ENCODE measurements around the gene TANGO6. TPM values are rescaled to one million over a fixed set of nuclear protein-coding genes. Genes with fewer than 3 reads are reported as not detected.

Gene TANGO6
- total RNA-seq, 5 donors from 2014 or later (not counting 1 experiment from before 2014, with no cell fraction given): 25.2 to 35.2 (median 29.0) TPM

DNA sequence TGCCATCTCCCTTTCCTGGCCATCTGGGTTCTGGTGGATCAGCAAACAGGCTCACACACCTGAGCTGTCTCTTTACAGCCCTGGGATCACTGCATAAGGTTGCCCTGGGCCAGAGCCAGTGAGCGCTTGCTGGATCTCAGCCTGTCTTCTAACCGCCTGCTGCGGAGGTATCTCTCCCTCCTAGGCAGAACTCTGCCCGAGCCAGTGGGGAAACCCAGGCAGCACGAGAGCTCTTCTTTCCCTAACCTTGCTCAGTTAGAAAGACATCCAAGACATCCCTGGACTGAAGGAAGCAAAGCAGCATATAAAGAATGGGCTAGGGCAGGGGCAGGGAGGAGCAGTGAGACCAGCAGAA lies 268.5 kb downstream of the TANGO6 start:
- Mint-ChIP-seq H3K36me3 (peaks cover 34% of the 10 kb centered on the region), H3K27me3 (peaks cover 14 to 17% of the 10 kb centered on the region in 2 donors), H3K27ac (no peak overlapping the region), H3K4me3 (no peak overlapping the region), H3K4me1 (peaks cover 12 to 15% (median 14%) of the 10 kb centered on the region in 3 donors), H3K9me3 (no peaks in the 10 kb centered on the region)
- POLR2A ChIA-PET: interaction anchor here in 1 of 2 donors (1.0 kb wide), 1 partner anchor 11 kb away, joined by 7 read pairs; no protein-coding TSS in a partner anchor
- Histone ChIP-seq H3K9me3 (no peaks in the 10 kb centered on the region), H3K27me3 (replicated peaks in 1 of 2; ENCODE audit: control insufficient read depth in 2 of 2, extremely low read depth in 1 of 2, insufficient read depth in 2 of 2, low read length in 1 of 2) (peaks cover 0 to 37% of the 10 kb centered on the region in 2 experiments), H3K36me3 (ENCODE audit: control insufficient read depth in 2 of 2, extremely low read depth in 1 of 2, insufficient read depth in 1 of 2, low read length in 1 of 2) (peaks cover 4 to 24% of the 10 kb centered on the region in 2 donors), H3K27ac (ENCODE audit: low read length) (no peak overlapping the region), H3K4me1 (ENCODE audit: control insufficient read depth in 1 of 2, extremely low read depth in 1 of 2, insufficient read depth in 2 of 2, low read length in 2 of 2) (peaks cover 7 to 21% of the 10 kb centered on the region in 2 experiments), H3K4me3 (ENCODE audit: control insufficient read depth in 1 of 2, extremely low read depth in 1 of 2, low read length in 1 of 2) (no peak overlapping the region)
- 100% methylated on average over 1 of the region's 5 CpGs for WGBS (ENCODE audit: insufficient coverage)
- ATAC-seq (replicated peaks in 1 of 4) (no peak), DNase-seq (no peak)
- CTCF ChIA-PET: interaction anchor here in 1 of 2 donors (0.6 to 0.7 kb wide), 2 partner anchors 12 to 206 kb away, joined by 3 to 5 read pairs; no protein-coding TSS in a partner anchor

DNA sequence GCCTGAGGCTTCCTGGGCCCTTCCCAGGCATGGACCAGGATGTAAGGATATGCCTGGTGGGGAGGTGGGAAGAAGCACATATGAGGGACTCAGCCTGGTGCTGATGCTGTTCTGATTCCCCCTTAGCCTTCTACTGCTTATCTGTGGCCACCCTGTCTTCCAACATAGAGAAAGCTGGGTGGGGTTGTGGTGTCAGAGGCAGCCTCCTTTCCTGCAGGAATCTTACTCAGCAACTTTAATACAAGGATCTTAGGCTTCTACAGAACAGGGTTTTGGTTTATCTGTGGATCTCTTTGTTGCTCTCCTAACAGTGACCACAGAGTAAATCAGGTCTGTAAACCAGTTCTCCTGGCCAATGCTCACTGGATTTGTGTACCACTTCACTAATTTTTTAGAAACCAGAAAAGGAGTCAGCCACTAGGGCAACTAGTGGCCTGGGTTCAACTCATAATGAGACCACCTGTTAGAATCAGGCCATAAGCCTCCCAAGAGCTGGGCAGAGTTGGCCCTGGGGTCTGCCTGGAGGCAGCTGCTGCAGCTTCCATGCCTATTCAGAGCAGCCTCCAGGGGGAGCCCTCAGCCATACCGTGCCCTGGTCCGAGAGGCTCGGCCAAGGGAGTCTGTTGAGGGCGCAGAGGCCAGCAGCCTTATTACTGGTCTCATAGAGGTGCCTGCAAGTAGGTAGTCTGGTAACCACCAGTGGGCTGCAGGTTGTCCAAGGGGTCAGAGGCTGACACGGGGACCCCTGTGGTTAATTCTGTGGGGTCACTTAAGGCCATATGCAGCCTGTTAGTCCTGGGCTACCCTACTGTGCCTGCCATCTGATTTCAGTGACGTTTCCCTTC lies 269.2 kb downstream of the TANGO6 start:
- ChIA-PET CTCF (interaction anchor here (0.6 to 2.1 kb wide), 4 partner anchors 11 to 250 kb away, joined by 3 to 7 read pairs (median 4); no protein-coding TSS in a partner anchor), POLR2A (interaction anchor here in 1 of 2 donors (1.0 kb wide), 1 partner anchor 10 kb away, joined by 7 read pairs; no protein-coding TSS in a partner anchor)
- Histone ChIP-seq H3K4me3 (ENCODE audit: control insufficient read depth in 1 of 2, extremely low read depth in 1 of 2, low read length in 1 of 2) (no peak overlapping the region), H3K27me3 (replicated peaks in 1 of 2; ENCODE audit: control insufficient read depth in 2 of 2, extremely low read depth in 1 of 2, insufficient read depth in 2 of 2, low read length in 1 of 2) (peaks cover 0 to 31% of the 10 kb centered on the region in 2 experiments), H3K27ac (ENCODE audit: low read length) (no peak overlapping the region), H3K9me3 (no peaks in the 10 kb centered on the region), H3K4me1 (ENCODE audit: control insufficient read depth in 1 of 2, extremely low read depth in 1 of 2, insufficient read depth in 2 of 2, low read length in 2 of 2) (peaks cover under 1 to 15% of the 10 kb centered on the region in 2 experiments), H3K36me3 (ENCODE audit: control insufficient read depth in 2 of 2, extremely low read depth in 1 of 2, insufficient read depth in 1 of 2, low read length in 1 of 2) (peaks cover 4 to 30% of the 10 kb centered on the region in 2 donors)
- peaks cover 34% of the 10 kb centered on the region for H3K36me3 Mint-ChIP-seq
- DNase-seq: peak in 21 of 35 experiments; percentile 7 to 53 (median 32)
- 56% methylated on average over 5 of the region's 6 CpGs for WGBS (ENCODE audit: insufficient coverage)
- no peak overlapping the region for H3K27ac Mint-ChIP-seq
- no peaks in the 10 kb centered on the region for H3K9me3 Mint-ChIP-seq
- H3K4me3 Mint-ChIP-seq: no peak overlapping the region
- peaks cover 9 to 12% of the 10 kb centered on the region in 2 donors for H3K27me3 Mint-ChIP-seq
- peak in 3 of 4 experiments; percentile 62 to 73 (median 65) for ATAC-seq (replicated peaks in 1 of 4)
- peaks cover 6 to 10% (median 9%) of the 10 kb centered on the region in 3 donors for H3K4me1 Mint-ChIP-seq

DNA sequence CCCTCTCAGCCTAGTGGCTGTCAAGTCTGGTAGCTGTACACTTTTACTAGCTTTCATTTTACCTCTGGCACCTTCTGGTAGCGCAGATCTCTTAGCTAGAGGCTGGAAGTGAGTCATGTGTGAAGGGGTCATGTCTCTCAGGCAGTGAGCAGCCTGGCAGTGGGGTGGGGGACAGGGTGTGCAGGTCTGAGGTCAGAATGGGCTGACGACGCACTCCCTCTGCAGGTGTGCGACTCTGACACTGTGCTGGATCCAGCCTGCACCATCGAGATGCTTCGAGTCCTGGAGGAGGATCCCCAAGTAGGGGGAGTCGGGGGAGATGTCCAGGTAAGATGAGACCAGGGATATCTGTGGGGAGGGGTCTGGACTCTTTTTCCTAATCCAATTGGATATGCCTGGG lies 269.9 kb downstream of the TANGO6 start:
- Mint-ChIP-seq H3K36me3 (peaks cover 39% of the 10 kb centered on the region), H3K9me3 (no peaks in the 10 kb centered on the region), H3K27me3 (peaks cover 4 to 7% of the 10 kb centered on the region in 2 donors), H3K4me1 (peaks cover 6 to 9% (median 8%) of the 10 kb centered on the region in 3 donors), H3K27ac (no peak overlapping the region), H3K4me3 (no peak overlapping the region)
- no peak for DNase-seq
- Histone ChIP-seq H3K4me3 (ENCODE audit: control insufficient read depth in 1 of 2, extremely low read depth in 1 of 2, low read length in 1 of 2) (no peak overlapping the region), H3K27me3 (replicated peaks in 1 of 2; ENCODE audit: control insufficient read depth in 2 of 2, extremely low read depth in 1 of 2, insufficient read depth in 2 of 2, low read length in 1 of 2) (peaks cover 0 to 24% of the 10 kb centered on the region in 2 experiments), H3K4me1 (ENCODE audit: control insufficient read depth in 1 of 2, extremely low read depth in 1 of 2, insufficient read depth in 2 of 2, low read length in 2 of 2) (peaks cover 0 to 10% of the 10 kb centered on the region in 2 experiments), H3K27ac (ENCODE audit: low read length) (no peak overlapping the region), H3K36me3 (ENCODE audit: control insufficient read depth in 2 of 2, extremely low read depth in 1 of 2, insufficient read depth in 1 of 2, low read length in 1 of 2) (peaks cover 4 to 37% of the 10 kb centered on the region in 2 donors), H3K9me3 (no peaks in the 10 kb centered on the region)
- no peak for ATAC-seq (replicated peaks in 1 of 4)
- WGBS (ENCODE audit: insufficient coverage): 93% methylated on average over 6 of the region's 7 CpGs
- ChIA-PET POLR2A (no interaction called here), CTCF (interaction anchor here (0.6 to 2.1 kb wide), 2 partner anchors 10 to 251 kb away, joined by 3 to 7 read pairs; no protein-coding TSS in a partner anchor)

DNA sequence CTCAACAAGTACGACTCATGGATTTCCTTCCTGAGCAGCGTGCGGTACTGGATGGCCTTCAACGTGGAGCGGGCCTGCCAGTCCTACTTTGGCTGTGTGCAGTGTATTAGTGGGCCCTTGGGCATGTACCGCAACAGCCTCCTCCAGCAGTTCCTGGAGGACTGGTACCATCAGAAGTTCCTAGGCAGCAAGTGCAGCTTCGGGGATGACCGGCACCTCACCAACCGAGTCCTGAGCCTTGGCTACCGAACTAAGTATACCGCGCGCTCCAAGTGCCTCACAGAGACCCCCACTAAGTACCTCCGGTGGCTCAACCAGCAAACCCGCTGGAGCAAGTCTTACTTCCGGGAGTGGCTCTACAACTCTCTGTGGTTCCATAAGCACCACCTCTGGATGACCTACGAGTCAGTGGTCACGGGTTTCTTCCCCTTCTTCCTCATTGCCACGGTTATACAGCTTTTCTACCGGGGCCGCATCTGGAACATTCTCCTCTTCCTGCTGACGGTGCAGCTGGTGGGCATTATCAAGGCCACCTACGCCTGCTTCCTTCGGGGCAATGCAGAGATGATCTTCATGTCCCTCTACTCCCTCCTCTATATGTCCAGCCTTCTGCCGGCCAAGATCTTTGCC lies 271.1 kb downstream of the TANGO6 start:
- peaks cover 0 to 3% of the 10 kb centered on the region in 2 donors for H3K27me3 Mint-ChIP-seq
- peaks cover 4 to 49% of the 10 kb centered on the region in 2 donors for H3K36me3 ChIP-seq (ENCODE audit: control insufficient read depth in 2 of 2, extremely low read depth in 1 of 2, insufficient read depth in 1 of 2, low read length in 1 of 2)

DNA sequence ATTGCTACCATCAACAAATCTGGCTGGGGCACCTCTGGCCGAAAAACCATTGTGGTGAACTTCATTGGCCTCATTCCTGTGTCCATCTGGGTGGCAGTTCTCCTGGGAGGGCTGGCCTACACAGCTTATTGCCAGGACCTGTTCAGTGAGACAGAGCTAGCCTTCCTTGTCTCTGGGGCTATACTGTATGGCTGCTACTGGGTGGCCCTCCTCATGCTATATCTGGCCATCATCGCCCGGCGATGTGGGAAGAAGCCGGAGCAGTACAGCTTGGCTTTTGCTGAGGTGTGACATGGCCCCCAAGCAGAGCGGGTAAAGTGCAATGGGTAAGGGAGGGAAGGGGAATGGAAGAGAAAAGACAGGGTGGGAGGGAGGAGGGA lies 271.6 kb downstream of the TANGO6 start:
- ChIA-PET CTCF (no interaction called here), POLR2A (no interaction called here)
- WGBS (ENCODE audit: insufficient coverage): 98% methylated on average over 6 of the region's 6 CpGs
- peaks cover 0 to 12% of the 10 kb centered on the region in 2 experiments for H3K4me1 ChIP-seq (ENCODE audit: control insufficient read depth in 1 of 2, extremely low read depth in 1 of 2, insufficient read depth in 2 of 2, low read length in 2 of 2)
- H3K27me3 ChIP-seq (replicated peaks in 1 of 2; ENCODE audit: control insufficient read depth in 2 of 2, extremely low read depth in 1 of 2, insufficient read depth in 2 of 2, low read length in 1 of 2): peaks cover 0 to 7% of the 10 kb centered on the region in 2 experiments
- H3K36me3 ChIP-seq (ENCODE audit: control insufficient read depth in 2 of 2, extremely low read depth in 1 of 2, insufficient read depth in 1 of 2, low read length in 1 of 2): peaks cover 2 to 51% of the 10 kb centered on the region in 2 donors
- H3K27ac Mint-ChIP-seq: no peak overlapping the region
- peaks cover 29% of the 10 kb centered on the region for H3K36me3 Mint-ChIP-seq
- H3K9me3 ChIP-seq: no peaks in the 10 kb centered on the region
- H3K4me3 Mint-ChIP-seq: no peak overlapping the region
- ATAC-seq (replicated peaks in 1 of 4) (no peak), DNase-seq (no peak)
- H3K4me1 Mint-ChIP-seq: peaks cover 0 to 10% (median 6%) of the 10 kb centered on the region in 3 donors
- H3K4me3 ChIP-seq (ENCODE audit: control insufficient read depth in 1 of 2, extremely low read depth in 1 of 2, low read length in 1 of 2): no peak overlapping the region
- no peak overlapping the region for H3K27ac ChIP-seq (ENCODE audit: low read length)
- H3K9me3 Mint-ChIP-seq: no peaks in the 10 kb centered on the region
- H3K27me3 Mint-ChIP-seq: no peaks in the 10 kb centered on the region

More for the DNA sequence above, 271.1 kb downstream of the TANGO6 start:
- WGBS (ENCODE audit: insufficient coverage): 97% methylated on average over 25 of the region's 25 CpGs
- DNase-seq (no peak), ATAC-seq (replicated peaks in 1 of 4) (no peak)
- H3K27ac ChIP-seq (ENCODE audit: low read length): no peak overlapping the region
- Mint-ChIP-seq H3K27ac (no peak overlapping the region), H3K4me3 (no peak overlapping the region), H3K9me3 (no peaks in the 10 kb centered on the region), H3K4me1 (peaks cover 3 to 10% (median 6%) of the 10 kb centered on the region in 3 donors), H3K36me3 (peaks cover 34% of the 10 kb centered on the region)
- no peaks in the 10 kb centered on the region for H3K9me3 ChIP-seq
- CTCF ChIA-PET: interaction anchor here in 1 of 2 donors (2.1 kb wide), 1 partner anchor 9 kb away, joined by 7 read pairs; no protein-coding TSS in a partner anchor
- H3K4me1 ChIP-seq (ENCODE audit: control insufficient read depth in 1 of 2, extremely low read depth in 1 of 2, insufficient read depth in 2 of 2, low read length in 2 of 2): peaks cover 0 to 12% of the 10 kb centered on the region in 2 experiments
- no peak overlapping the region for H3K4me3 ChIP-seq (ENCODE audit: control insufficient read depth in 1 of 2, extremely low read depth in 1 of 2, low read length in 1 of 2)
- H3K27me3 ChIP-seq (replicated peaks in 1 of 2; ENCODE audit: control insufficient read depth in 2 of 2, extremely low read depth in 1 of 2, insufficient read depth in 2 of 2, low read length in 1 of 2): peaks cover 0 to 12% of the 10 kb centered on the region in 2 experiments
- POLR2A ChIA-PET: no interaction called here

DNA sequence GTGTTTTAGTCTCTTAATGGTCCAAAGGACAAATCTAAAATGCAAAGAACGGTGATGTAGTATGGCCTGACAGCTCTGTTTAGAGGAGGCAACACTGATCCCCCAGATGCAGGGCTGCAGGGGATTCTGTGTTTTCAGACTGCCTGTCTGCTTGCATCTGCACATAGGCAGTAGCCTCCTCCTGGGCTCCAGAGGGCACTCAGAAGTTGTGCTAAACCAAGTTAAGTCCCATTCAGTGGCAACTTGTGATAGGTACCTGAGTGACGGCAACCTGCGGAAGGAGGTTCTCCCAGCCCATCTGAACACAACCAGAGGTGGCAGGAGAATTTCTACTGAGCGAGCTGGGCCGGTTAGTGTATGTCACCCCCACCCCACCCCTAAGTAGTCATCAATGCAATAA lies 272.0 kb downstream of the TANGO6 start:
- peaks cover 29% of the 10 kb centered on the region for H3K36me3 Mint-ChIP-seq
- no peak for DNase-seq
- H3K4me1 ChIP-seq (ENCODE audit: control insufficient read depth in 1 of 2, extremely low read depth in 1 of 2, insufficient read depth in 2 of 2, low read length in 2 of 2): peaks cover 0 to 12% of the 10 kb centered on the region in 2 experiments
- peaks cover 0 to 10% (median 6%) of the 10 kb centered on the region in 3 donors for H3K4me1 Mint-ChIP-seq
- H3K27ac Mint-ChIP-seq: no peak overlapping the region
- no peak overlapping the region for H3K27ac ChIP-seq (ENCODE audit: low read length)
- ChIA-PET CTCF (interaction anchor here in 1 of 2 donors (0.5 kb wide), 1 partner anchor 86 kb away, joined by 3 read pairs; no protein-coding TSS in a partner anchor), POLR2A (interaction anchor here in 1 of 2 donors (0.6 kb wide), 1 partner anchor 285 kb away, joined by 4 read pairs; no protein-coding TSS in a partner anchor)
- WGBS (ENCODE audit: insufficient coverage): 100% methylated on average over 3 of the region's 5 CpGs
- no peak for ATAC-seq (replicated peaks in 1 of 4)
- no peaks in the 10 kb centered on the region for H3K27me3 Mint-ChIP-seq
- no peak overlapping the region for H3K4me3 Mint-ChIP-seq
- no peaks in the 10 kb centered on the region for H3K9me3 Mint-ChIP-seq
- H3K4me3 ChIP-seq (ENCODE audit: control insufficient read depth in 1 of 2, extremely low read depth in 1 of 2, low read length in 1 of 2): no peak overlapping the region
- no peaks in the 10 kb centered on the region for H3K9me3 ChIP-seq
- H3K36me3 ChIP-seq (ENCODE audit: control insufficient read depth in 2 of 2, extremely low read depth in 1 of 2, insufficient read depth in 1 of 2, low read length in 1 of 2): peaks cover 3 to 55% of the 10 kb centered on the region in 2 donors
- peaks cover 0 to 6% of the 10 kb centered on the region in 2 experiments for H3K27me3 ChIP-seq (replicated peaks in 1 of 2; ENCODE audit: control insufficient read depth in 2 of 2, extremely low read depth in 1 of 2, insufficient read depth in 2 of 2, low read length in 1 of 2)
